Measurements from ENCODE around the gene MIS12.

DNA sequence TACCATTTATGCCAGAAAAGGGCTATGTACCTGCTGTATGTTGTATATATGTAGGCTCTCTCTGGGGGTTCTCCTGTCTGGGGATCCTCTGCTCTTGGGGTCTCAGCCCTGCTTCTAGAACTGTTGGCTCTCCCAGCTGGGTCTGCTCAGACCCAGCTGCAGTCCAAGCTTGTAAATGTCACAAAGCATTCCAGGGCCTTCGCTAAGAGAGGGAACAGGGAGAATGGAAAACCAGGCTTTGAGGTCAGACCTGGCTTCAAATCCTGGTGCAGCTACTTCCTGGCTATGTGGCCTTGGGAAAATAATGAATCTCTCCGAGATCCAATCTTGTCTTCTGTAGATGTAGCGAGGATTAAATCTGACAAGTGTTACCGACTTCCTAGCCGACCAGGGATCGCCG, 54.0 kb downstream of the MIS12 start:
- TF ChIP-seq, protein P1, sequence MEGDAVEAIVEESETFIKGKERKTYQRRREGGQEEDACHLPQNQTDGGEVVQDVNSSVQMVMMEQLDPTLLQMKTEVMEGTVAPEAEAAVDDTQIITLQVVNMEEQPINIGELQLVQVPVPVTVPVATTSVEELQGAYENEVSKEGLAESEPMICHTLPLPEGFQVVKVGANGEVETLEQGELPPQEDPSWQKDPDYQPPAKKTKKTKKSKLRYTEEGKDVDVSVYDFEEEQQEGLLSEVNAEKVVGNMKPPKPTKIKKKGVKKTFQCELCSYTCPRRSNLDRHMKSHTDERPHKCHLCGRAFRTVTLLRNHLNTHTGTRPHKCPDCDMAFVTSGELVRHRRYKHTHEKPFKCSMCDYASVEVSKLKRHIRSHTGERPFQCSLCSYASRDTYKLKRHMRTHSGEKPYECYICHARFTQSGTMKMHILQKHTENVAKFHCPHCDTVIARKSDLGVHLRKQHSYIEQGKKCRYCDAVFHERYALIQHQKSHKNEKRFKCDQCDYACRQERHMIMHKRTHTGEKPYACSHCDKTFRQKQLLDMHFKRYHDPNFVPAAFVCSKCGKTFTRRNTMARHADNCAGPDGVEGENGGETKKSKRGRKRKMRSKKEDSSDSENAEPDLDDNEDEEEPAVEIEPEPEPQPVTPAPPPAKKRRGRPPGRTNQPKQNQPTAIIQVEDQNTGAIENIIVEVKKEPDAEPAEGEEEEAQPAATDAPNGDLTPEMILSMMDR (IDR thresholded peaks at IDR 0.05), result no peak
- no peak for TF ChIP-seq POLR2A (IDR thresholded peaks at IDR 0.05)
